ENCODE results near the gene TARS2.

Gene TARS2

DNA sequence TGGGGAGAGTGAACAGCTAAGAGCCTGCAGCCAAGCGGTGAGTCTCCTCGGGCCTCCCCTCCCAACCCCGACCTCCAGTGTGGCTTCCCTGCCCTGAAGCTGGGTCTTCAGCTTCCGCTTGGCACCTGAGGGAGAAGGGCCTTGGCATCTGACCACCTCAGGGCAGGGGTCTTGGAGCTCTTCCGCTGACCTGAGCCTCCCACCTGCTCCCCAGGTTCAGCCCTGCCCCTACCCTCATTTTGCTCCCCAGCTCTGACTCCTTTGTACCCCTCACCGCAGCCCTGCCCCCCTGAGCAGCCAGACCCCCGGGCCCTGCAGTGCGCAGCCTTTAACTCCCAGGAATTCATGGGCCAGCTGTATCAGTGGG, 66.8 kb downstream of the TARS2 start:
- H3K36me3 ChIP-seq (ENCODE audit: control insufficient read depth, insufficient read depth, low read length), result no peaks in the 10 kb centered on the region
- H3K27me3 ChIP-seq (replicated peaks; ENCODE audit: control insufficient read depth, insufficient read depth, low read length, poor library complexity, severe bottlenecking), result peaks cover 4% of the 10 kb centered on the region
- DNase-seq, result no peak
- no peak overlapping the region for H3K27ac ChIP-seq (ENCODE audit: insufficient read depth, low read length, poor library complexity, severe bottlenecking)
- no peak overlapping the region for H3K4me3 ChIP-seq (ENCODE audit: insufficient read depth, low read depth, low read length, poor library complexity, severe bottlenecking)
- peaks cover 2% of the 10 kb centered on the region for H3K4me1 ChIP-seq (ENCODE audit: control insufficient read depth, insufficient read depth, low read length, poor library complexity, severe bottlenecking)
- H3K9me3 ChIP-seq (ENCODE audit: control insufficient read depth, low read length), result no peaks in the 10 kb centered on the region

DNA sequence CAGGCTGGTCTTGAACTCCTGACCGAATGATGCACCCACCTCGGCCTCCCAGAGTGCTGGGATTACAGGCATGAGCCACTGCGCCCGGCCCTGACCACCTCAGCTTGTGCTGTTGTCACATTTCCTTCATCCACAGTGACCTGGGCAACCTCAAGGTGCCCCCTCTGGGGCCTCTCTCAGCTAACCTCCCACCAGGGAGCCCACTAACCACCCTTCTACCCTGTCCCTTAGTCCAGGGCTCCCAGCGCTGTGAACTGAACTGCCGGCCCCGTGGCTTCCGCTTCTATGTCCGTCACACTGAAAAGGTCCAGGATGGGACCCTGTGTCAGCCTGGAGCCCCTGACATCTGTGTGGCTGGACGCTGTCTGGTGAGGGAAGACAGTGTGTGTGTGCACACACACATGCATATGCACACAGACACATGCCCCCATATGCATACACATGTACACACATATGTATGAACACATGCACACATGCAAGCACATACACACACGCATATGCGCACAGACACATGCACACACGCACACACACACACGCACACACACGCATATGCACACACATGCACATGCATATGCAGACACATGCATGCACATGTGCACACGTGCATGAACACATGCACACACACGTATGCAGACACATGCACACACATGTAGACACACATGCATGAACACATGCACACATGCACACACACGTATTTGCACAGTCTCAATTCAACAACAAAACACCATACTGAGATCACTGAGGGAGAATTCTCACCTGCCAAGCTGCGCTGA, 68.2 kb downstream of the TARS2 start:
- H3K4me1 ChIP-seq (ENCODE audit: control insufficient read depth, insufficient read depth, low read length, poor library complexity, severe bottlenecking), result peaks cover 9% of the 10 kb centered on the region
- no peak overlapping the region for H3K27ac ChIP-seq (ENCODE audit: insufficient read depth, low read length, poor library complexity, severe bottlenecking)
- no peak overlapping the region for H3K4me3 ChIP-seq (ENCODE audit: insufficient read depth, low read depth, low read length, poor library complexity, severe bottlenecking)
- no peaks in the 10 kb centered on the region for H3K9me3 ChIP-seq (ENCODE audit: control insufficient read depth, low read length)
- DNase-seq, result no peak
- H3K27me3 ChIP-seq (replicated peaks; ENCODE audit: control insufficient read depth, insufficient read depth, low read length, poor library complexity, severe bottlenecking), result no peaks in the 10 kb centered on the region
- H3K36me3 ChIP-seq (ENCODE audit: control insufficient read depth, insufficient read depth, low read length), result no peaks in the 10 kb centered on the region

DNA sequence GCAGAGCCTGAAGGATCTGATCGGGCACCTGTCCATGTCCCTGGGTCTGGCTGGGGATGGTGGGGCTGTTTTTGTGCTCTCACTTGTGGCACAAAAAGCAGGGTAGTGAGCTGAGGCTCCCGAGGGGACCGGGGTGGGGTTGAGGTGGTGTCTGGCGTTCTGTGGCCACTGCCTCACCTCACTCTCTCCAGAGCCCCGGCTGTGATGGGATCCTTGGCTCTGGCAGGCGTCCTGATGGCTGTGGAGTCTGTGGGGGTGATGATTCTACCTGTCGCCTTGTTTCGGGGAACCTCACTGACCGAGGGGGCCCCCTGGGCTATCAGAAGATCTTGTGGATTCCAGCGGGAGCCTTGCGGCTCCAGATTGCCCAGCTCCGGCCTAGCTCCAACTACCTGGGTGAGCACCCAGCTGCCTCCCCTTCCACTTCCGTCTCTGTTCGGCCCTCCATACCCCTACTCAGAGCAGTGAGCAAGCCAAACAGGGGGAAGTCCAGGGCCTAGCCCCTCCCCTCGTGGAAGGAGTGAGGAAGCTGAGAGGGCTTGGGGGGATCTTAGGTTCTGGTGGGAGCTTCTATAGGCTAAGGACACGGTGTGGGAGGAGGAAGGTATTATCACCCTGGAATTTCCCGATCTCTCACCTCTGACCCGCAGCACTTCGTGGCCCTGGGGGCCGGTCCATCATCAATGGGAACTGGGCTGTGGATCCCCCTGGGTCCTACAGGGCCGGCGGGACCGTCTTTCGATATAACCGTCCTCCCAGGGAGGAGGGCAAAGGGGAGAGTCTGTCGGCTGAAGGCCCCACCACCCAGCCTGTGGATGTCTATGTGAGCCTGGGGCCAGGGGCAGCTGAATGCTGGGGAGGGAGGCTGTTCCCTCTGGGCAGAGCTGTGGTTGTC, 69.0 kb downstream of the TARS2 start:
- Histone ChIP-seq H3K27me3 (replicated peaks; ENCODE audit: control insufficient read depth, insufficient read depth, low read length, poor library complexity, severe bottlenecking) (no peaks in the 10 kb centered on the region), H3K4me1 (ENCODE audit: control insufficient read depth, insufficient read depth, low read length, poor library complexity, severe bottlenecking) (peaks cover 15% of the 10 kb centered on the region), H3K4me3 (ENCODE audit: insufficient read depth, low read depth, low read length, poor library complexity, severe bottlenecking) (no peak overlapping the region), H3K9me3 (ENCODE audit: control insufficient read depth, low read length) (no peaks in the 10 kb centered on the region), H3K36me3 (ENCODE audit: control insufficient read depth, insufficient read depth, low read length) (no peaks in the 10 kb centered on the region), H3K27ac (ENCODE audit: insufficient read depth, low read length, poor library complexity, severe bottlenecking) (no peak overlapping the region)
- no peak for DNase-seq

DNA sequence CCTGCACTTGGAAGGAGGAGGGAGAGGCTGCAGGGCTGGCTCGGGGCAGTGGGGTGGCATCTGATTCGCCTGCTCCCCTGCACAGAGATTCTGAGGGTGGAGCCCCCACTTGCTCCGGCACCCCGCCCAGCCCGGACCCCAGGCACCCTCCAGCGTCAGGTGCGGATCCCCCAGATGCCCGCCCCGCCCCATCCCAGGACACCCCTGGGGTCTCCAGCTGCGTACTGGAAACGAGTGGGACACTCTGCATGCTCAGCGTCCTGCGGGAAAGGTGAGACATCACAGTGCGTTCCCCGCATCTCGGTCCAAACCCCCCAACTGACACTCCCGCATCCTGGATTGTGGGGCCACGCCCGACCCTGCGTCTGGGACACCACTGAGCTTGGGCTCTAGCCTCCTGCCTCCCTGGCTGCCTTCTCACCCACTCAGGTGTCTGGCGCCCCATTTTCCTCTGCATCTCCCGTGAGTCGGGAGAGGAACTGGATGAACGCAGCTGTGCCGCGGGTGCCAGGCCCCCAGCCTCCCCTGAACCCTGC, 69.9 kb downstream of the TARS2 start:
- H3K36me3 ChIP-seq (ENCODE audit: control insufficient read depth, insufficient read depth, low read length), result no peaks in the 10 kb centered on the region
- no peak overlapping the region for H3K27ac ChIP-seq (ENCODE audit: insufficient read depth, low read length, poor library complexity, severe bottlenecking)
- H3K4me1 ChIP-seq (ENCODE audit: control insufficient read depth, insufficient read depth, low read length, poor library complexity, severe bottlenecking), result peaks cover 20% of the 10 kb centered on the region
- no peak for DNase-seq
- H3K27me3 ChIP-seq (replicated peaks; ENCODE audit: control insufficient read depth, insufficient read depth, low read length, poor library complexity, severe bottlenecking), result no peaks in the 10 kb centered on the region
- no peaks in the 10 kb centered on the region for H3K9me3 ChIP-seq (ENCODE audit: control insufficient read depth, low read length)
- no peak overlapping the region for H3K4me3 ChIP-seq (ENCODE audit: insufficient read depth, low read depth, low read length, poor library complexity, severe bottlenecking)
